ENCODE data around the gene GRID1. TPM values are rescaled to one million over a fixed set of nuclear protein-coding genes. Genes with fewer than 3 reads are reported as not detected.

Gene GRID1
- polyA plus RNA-seq, 1 donor (not counting 4 experiments of a cell fraction or from before 2014, with no cell fraction given) = 0.01 TPM

GRCh38 chr10:85682621-85683020, 684.0 kb downstream of the GRID1 start:
- dilution Hi-C loops (cut with MboI; ENCODE audit: extremely low pct_ligation_motif_present, low sequenced_read_pairs) = no loop called here
- Histone ChIP-seq H3K9me1 (ENCODE audit: control insufficient read depth, extremely low read depth, insufficient read depth, low read length) (no peaks in the 10 kb centered on the region), H3K27me3 (ENCODE audit: control insufficient read depth, extremely low read depth, insufficient read depth, low read length) (no peaks in the 10 kb centered on the region), H2AFZ (ENCODE audit: control insufficient read depth, low read length) (no peak overlapping the region), H3K4me2 (ENCODE audit: control insufficient read depth, extremely low read depth, insufficient read depth, low read depth, low read length) (no peak overlapping the region), H3K4me1 (ENCODE audit: control insufficient read depth, extremely low read depth, insufficient read depth, low read length) (no peaks in the 10 kb centered on the region), H3K79me2 (ENCODE audit: control insufficient read depth, insufficient read depth, low read length) (no peaks in the 10 kb centered on the region), H3K9me3 (ENCODE audit: control insufficient read depth, low read depth, low read length) (no peaks in the 10 kb centered on the region), H3K27ac (ENCODE audit: control insufficient read depth, insufficient read depth, low read length) (no peak overlapping the region), H3K4me3 (ENCODE audit: control insufficient read depth in 2 of 3, extremely low read depth in 1 of 3, insufficient read depth in 2 of 3, low read depth in 1 of 3, low read length in 3 of 3) (no peak overlapping the region), H3K9ac (ENCODE audit: control insufficient read depth, extremely low read depth, insufficient read depth, low read length) (no peak overlapping the region), H3K36me3 (ENCODE audit: control insufficient read depth in 2 of 2, extremely low read depth in 1 of 2, insufficient read depth in 2 of 2, low read length in 2 of 2) (no peaks in the 10 kb centered on the region), H4K20me1 (ENCODE audit: control insufficient read depth, extremely low read depth, insufficient read depth, low read length) (no peaks in the 10 kb centered on the region)
- FAIRE-seq (no peak), DNase-seq (ENCODE audit: low read depth, low spot score) (no peak)
- TF ChIP-seq CTCF (optimal IDR thresholded peaks at IDR 0.05 in 1 of 3, IDR thresholded peaks at IDR 0.05 in 1 of 3, conservative IDR thresholded peaks at IDR 0.05 in 1 of 3; ENCODE audit: extremely low read depth in 1 of 3, insufficient read depth in 2 of 3, low read length in 3 of 3) = no peak
- no peak for TF ChIP-seq EZH2 (IDR thresholded peaks at IDR 0.05; ENCODE audit: low read length)

GRCh38 chr10:85679710-85680109, 686.9 kb downstream of the GRID1 start:
- Histone ChIP-seq H4K20me1 (ENCODE audit: control insufficient read depth, extremely low read depth, insufficient read depth, low read length) (no peaks in the 10 kb centered on the region), H3K79me2 (ENCODE audit: control insufficient read depth, insufficient read depth, low read length) (no peaks in the 10 kb centered on the region), H3K9me3 (ENCODE audit: control insufficient read depth, low read depth, low read length) (no peaks in the 10 kb centered on the region), H2AFZ (ENCODE audit: control insufficient read depth, low read length) (no peak overlapping the region), H3K4me3 (ENCODE audit: control insufficient read depth in 2 of 3, extremely low read depth in 1 of 3, insufficient read depth in 2 of 3, low read depth in 1 of 3, low read length in 3 of 3) (no peak overlapping the region), H3K27ac (ENCODE audit: control insufficient read depth, insufficient read depth, low read length) (no peak overlapping the region), H3K4me2 (ENCODE audit: control insufficient read depth, extremely low read depth, insufficient read depth, low read depth, low read length) (no peak overlapping the region), H3K4me1 (ENCODE audit: control insufficient read depth, extremely low read depth, insufficient read depth, low read length) (no peaks in the 10 kb centered on the region), H3K27me3 (ENCODE audit: control insufficient read depth, extremely low read depth, insufficient read depth, low read length) (no peaks in the 10 kb centered on the region), H3K9ac (ENCODE audit: control insufficient read depth, extremely low read depth, insufficient read depth, low read length) (no peak overlapping the region), H3K36me3 (ENCODE audit: control insufficient read depth in 2 of 2, extremely low read depth in 1 of 2, insufficient read depth in 2 of 2, low read length in 2 of 2) (no peaks in the 10 kb centered on the region), H3K9me1 (ENCODE audit: control insufficient read depth, extremely low read depth, insufficient read depth, low read length) (no peaks in the 10 kb centered on the region)
- DNase-seq (ENCODE audit: low read depth, low spot score) (no peak), FAIRE-seq (no peak)
- no peak for TF ChIP-seq CTCF (optimal IDR thresholded peaks at IDR 0.05 in 1 of 3, IDR thresholded peaks at IDR 0.05 in 1 of 3, conservative IDR thresholded peaks at IDR 0.05 in 1 of 3; ENCODE audit: extremely low read depth in 1 of 3, insufficient read depth in 2 of 3, low read length in 3 of 3)
- no peak for TF ChIP-seq EZH2 (IDR thresholded peaks at IDR 0.05; ENCODE audit: low read length)
- dilution Hi-C loops (cut with MboI; ENCODE audit: extremely low pct_ligation_motif_present, low sequenced_read_pairs) = no loop called here
